Vagina (tissue), 2 donors: Measurements from ENCODE around the gene NXPH3. TPM values are rescaled to one million over a fixed set of nuclear protein-coding genes. Genes with fewer than 3 reads are reported as not detected.

ENCODE experiments used
- DNase-seq, 2 donors: peaks; one replicate each; pipeline ENCODE4 v3.0.0-alpha.2; 2017; ENCODE audit errors: extremely low spot score in 2 of 2
- H3K27ac ChIP-seq: fragments of 200-600 bp; sonication (generic); one replicate; pipeline ENCODE4 v1.5.1; 2019
- H3K27me3 ChIP-seq: fragments of 200-600 bp; sonication (generic); one replicate; pipeline ENCODE4 v1.5.1; 2019
- H3K36me3 ChIP-seq, 2 donors: fragments of 200-600 bp; sonication (generic); one replicate each; pipeline ENCODE4 v1.5.1; 2017 to 2019
- H3K4me1 ChIP-seq: fragments of 200-600 bp; sonication (generic); one replicate; pipeline ENCODE4 v1.5.1; 2019
- H3K4me3 ChIP-seq, 2 donors: fragments of 200-600 bp; sonication (generic); 1 replicate in 1 of 2; 2 replicates in 1 of 2; pipeline ENCODE4 v1.5.1; 2016 to 2019
- H3K9me3 ChIP-seq: fragments of 200-600 bp; sonication (generic); one replicate; pipeline ENCODE4 v1.5.1; 2019
- CTCF ChIP-seq, 3 experiments: fragments of 450-650 bp in 2 of 3; fragments of 200-600 bp in 1 of 3; sonication (generic) in 1 of 3; IDR thresholded peaks; one replicate each; pipeline ENCODE4 v1.5.1; 2017 to 2019; ENCODE audit warnings: antibody characterized with exemption in 3 of 3, mild to moderate bottlenecking in 2 of 3, moderate library complexity in 2 of 3
- POLR2A ChIP-seq, 2 donors: fragments of 450-650 bp; IDR thresholded peaks; one replicate each; pipeline ENCODE4 v1.6.1; 2017; ENCODE audit warnings: antibody characterized with exemption in 2 of 2, mild to moderate bottlenecking in 2 of 2, moderate library complexity in 2 of 2
- POLR2AphosphoS5 ChIP-seq, 2 donors: sonication (generic); formaldehyde crosslinking; IDR thresholded peaks; one replicate each; pipeline ENCODE4 v1.9.0; 2017; ENCODE audit warnings: antibody characterized with exemption in 2 of 2, mild to moderate bottlenecking in 2 of 2, low read depth in 1 of 2; ENCODE audit not compliant: insufficient read depth in 1 of 2
- intact Hi-C: fragments of 100-400 bp; cut with DNase I; formaldehyde crosslinking; loops from one replicate; pipeline ENCODE4 v1.15.1; 2023
- total RNA-seq: library from RNA; depleted of rRNA; stranded (reverse); fragments of >200 nt; gene quantifications from one replicate; pipeline ENCODE4 v1.2.3, GENCODE V29; 2016

NXPH3 gene
- total RNA-seq, 1 donor from 2014 or later: 18.4 TPM

GRCh38 chr17:49616601-49617131 lies 41.0 kb downstream of the NXPH3 start:
- intact Hi-C loops: no loop called here
- H3K4me1 ChIP-seq: peaks cover 46% of the 10 kb centered on the region

DNA sequence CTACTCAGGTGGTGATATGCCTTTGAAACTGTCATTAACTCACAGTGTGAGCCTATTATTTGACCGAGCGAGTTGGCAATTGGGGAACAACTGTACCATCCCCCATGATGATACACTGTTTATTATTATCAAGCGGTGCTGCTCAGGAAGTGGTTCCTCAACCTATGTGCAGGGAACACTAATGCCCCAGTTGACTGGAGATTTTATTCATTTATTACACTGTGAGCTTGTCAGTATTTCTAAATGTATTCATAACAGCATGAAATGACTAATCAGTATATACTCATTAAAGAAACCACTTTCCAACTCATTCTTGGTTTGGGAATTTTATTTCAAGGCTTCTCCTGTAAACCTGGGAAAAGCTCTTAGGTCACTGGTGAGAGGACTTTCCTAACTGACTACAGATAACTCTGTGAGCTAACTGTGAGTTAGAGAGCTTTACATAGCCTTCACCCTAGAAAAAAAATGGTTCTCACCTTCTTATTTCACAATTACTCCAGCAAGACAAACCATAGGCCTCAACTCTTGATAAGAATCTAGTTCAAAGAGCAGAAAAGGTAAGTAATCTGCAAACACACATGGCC lies 42.4 kb downstream of the NXPH3 start:
- DNase-seq: no peak
- Histone ChIP-seq H3K36me3 (peaks cover 0 to 42% of the 10 kb centered on the region in 2 donors), H3K27ac (no peak overlapping the region), H3K4me1 (peaks cover 38% of the 10 kb centered on the region), H3K4me3 (no peak overlapping the region), H3K9me3 (no peaks in the 10 kb centered on the region), H3K27me3 (no peaks in the 10 kb centered on the region)
- no peak for TF ChIP-seq POLR2A (IDR thresholded peaks at IDR 0.05)
- TF ChIP-seq POLR2AphosphoS5 (IDR thresholded peaks at IDR 0.05; ENCODE audit: insufficient read depth in 1 of 2, low read depth in 1 of 2): no peak
- intact Hi-C loops: no loop called here

More at GRCh38 chr17:49616601-49617131, 41.0 kb downstream of the NXPH3 start:
- TF ChIP-seq POLR2A (IDR thresholded peaks at IDR 0.05) (no peak), CTCF (IDR thresholded peaks at IDR 0.05) (no peak), POLR2AphosphoS5 (IDR thresholded peaks at IDR 0.05; ENCODE audit: insufficient read depth in 1 of 2, low read depth in 1 of 2) (no peak)
- no peak overlapping the region for H3K4me3 ChIP-seq
- peak in 1 of 2 donors; percentile 89 for DNase-seq
- no peaks in the 10 kb centered on the region for H3K27me3 ChIP-seq
- H3K27ac ChIP-seq: peak overlapping the region; percentile 53
- H3K9me3 ChIP-seq: no peaks in the 10 kb centered on the region
- H3K36me3 ChIP-seq: peaks cover 0 to 34% of the 10 kb centered on the region in 2 donors

DNA sequence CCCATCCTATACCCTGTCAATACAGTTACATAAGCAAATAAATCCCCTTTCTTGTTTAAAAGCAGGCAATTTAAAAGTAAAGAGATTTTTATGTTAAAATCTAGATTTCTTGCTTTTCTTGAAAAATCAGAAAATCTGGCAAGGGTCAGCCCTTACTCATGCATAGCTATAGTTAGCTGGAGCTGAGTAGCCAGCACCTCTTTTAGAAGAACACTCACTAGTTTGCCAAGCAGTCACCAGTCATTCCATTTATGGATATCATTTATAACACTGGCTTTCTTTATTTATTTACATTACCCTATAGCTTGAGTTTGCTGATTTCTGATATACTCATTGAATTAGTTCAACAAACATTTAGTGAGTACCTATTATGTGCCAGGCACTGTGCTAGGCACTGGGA lies 45.7 kb downstream of the NXPH3 start:
- H3K27ac ChIP-seq: no peak overlapping the region
- H3K27me3 ChIP-seq: no peaks in the 10 kb centered on the region
- intact Hi-C loops: no loop called here
- H3K4me3 ChIP-seq: no peak overlapping the region
- no peak for TF ChIP-seq POLR2AphosphoS5 (IDR thresholded peaks at IDR 0.05; ENCODE audit: insufficient read depth in 1 of 2, low read depth in 1 of 2)
- no peak for TF ChIP-seq CTCF (IDR thresholded peaks at IDR 0.05)
- TF ChIP-seq POLR2A (IDR thresholded peaks at IDR 0.05): no peak
- peaks cover 0 to 42% of the 10 kb centered on the region in 2 donors for H3K36me3 ChIP-seq
- peaks cover 36% of the 10 kb centered on the region for H3K4me1 ChIP-seq
- no peaks in the 10 kb centered on the region for H3K9me3 ChIP-seq
- DNase-seq: no peak

DNA sequence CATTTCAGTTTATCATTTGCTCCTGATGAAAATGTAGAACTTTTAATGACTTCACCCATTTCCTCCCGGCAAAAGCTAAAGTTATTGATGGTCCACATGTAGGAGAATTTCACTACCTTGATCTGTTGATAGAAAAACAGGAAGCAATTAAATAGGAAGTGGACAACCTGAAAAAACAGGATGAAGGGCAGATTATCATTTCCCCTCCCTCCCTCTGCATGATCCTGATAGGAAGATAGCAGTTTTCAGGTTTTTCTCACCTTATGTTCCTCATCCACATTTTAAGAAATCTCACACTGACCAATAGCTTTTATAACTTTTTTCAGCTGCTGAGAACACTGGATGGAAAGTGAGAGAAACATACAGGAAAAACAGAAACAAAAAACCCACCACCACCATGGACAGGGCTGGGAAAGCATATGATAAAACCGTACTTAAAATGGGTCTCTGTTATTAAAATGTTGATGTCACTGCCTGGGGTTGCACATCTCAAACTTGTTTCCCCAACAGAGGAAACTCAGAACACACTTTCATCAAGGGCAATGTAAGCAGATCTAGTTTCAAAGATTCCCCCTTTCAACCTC lies 46.4 kb downstream of the NXPH3 start:
- intact Hi-C loops: no loop called here
- no peak overlapping the region for H3K27ac ChIP-seq

GRCh38 chr17:49624896-49625295 lies 49.2 kb downstream of the NXPH3 start:
- no peak overlapping the region for H3K4me3 ChIP-seq
- peaks cover 38% of the 10 kb centered on the region for H3K4me1 ChIP-seq
- intact Hi-C loops: no loop called here
- TF ChIP-seq POLR2A (IDR thresholded peaks at IDR 0.05) (no peak), POLR2AphosphoS5 (IDR thresholded peaks at IDR 0.05; ENCODE audit: insufficient read depth in 1 of 2, low read depth in 1 of 2) (no peak), CTCF (IDR thresholded peaks at IDR 0.05) (no peak)
- no peak overlapping the region for H3K27ac ChIP-seq
- peaks cover 0 to 25% of the 10 kb centered on the region in 2 donors for H3K36me3 ChIP-seq
- H3K9me3 ChIP-seq: no peaks in the 10 kb centered on the region
- no peaks in the 10 kb centered on the region for H3K27me3 ChIP-seq
- no peak for DNase-seq

More for the DNA sequence above, 46.4 kb downstream of the NXPH3 start:
- no peak overlapping the region for H3K4me3 ChIP-seq
- no peaks in the 10 kb centered on the region for H3K9me3 ChIP-seq
- H3K27me3 ChIP-seq: no peaks in the 10 kb centered on the region
- no peak for TF ChIP-seq POLR2AphosphoS5 (IDR thresholded peaks at IDR 0.05; ENCODE audit: insufficient read depth in 1 of 2, low read depth in 1 of 2)
- no peak for TF ChIP-seq POLR2A (IDR thresholded peaks at IDR 0.05)
- TF ChIP-seq CTCF (IDR thresholded peaks at IDR 0.05): no peak
- H3K4me1 ChIP-seq: peaks cover 30% of the 10 kb centered on the region
- H3K36me3 ChIP-seq: peaks cover 0 to 42% of the 10 kb centered on the region in 2 donors
- DNase-seq: no peak
